Measurements from ENCODE around the gene ANO6. TPM values are rescaled to one million over a fixed set of nuclear protein-coding genes. Genes with fewer than 3 reads are reported as not detected.
"Not testable (repeated sequence)": the region's sequence is repeated elsewhere in the genome, so short reads cannot be mapped to it uniquely, and the experiment has no call there.

ANO6 gene
- polyA plus RNA-seq, 3 donors: 11.7 to 59.2 (median 21.8) TPM

DNA sequence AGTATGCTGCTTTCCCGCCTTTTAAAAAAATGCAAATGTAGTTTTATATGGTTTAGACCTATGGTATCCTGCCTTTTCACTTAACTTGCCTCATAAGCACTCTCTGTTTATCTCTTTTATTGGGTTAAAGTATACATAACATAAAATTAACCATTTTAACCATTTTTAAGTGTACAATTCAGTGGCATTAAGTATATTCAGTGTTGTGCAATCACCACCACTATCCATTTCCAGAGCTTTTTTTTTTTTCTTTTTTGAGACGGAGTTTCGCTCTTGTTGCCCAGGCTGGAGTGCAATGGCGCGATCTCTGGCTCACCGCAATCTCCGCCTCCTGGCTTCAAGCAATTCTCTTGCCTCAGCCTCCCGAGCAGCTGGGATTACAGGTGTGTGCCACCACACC is 46.3 kb downstream of the ANO6 start:
- not testable (repeated sequence) for H3K27ac ChIP-seq (ENCODE audit: low read depth, low read length)
- 95 to 96% (median 96%) methylated on average over 8 of the region's 8 CpGs for WGBS, 3 donors

DNA sequence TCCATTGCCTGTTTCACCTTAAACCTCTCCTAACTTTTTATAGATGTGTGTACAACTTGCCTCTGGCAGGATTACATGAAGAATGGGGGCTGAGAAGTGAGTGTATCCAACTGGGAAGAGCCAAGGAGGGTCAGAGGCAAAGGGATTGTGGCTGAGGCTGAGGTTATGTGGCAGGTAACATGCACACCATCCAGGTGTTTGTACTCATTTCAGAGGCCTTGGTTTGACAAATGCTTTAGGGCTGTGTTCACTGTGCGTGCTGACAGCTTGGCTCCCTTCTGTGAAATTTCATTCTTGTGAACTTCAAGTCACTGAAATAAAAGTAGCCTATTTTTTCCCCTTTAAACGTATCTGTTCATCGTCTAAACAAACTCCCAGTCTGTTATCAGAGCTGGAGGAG is 47.7 kb downstream of the ANO6 start:
- WGBS, 3 donors: 40 to 82% (median 79%) methylated on average over 3 of the region's 3 CpGs
- no peak overlapping the region for H3K27ac ChIP-seq (ENCODE audit: low read depth, low read length)

DNA sequence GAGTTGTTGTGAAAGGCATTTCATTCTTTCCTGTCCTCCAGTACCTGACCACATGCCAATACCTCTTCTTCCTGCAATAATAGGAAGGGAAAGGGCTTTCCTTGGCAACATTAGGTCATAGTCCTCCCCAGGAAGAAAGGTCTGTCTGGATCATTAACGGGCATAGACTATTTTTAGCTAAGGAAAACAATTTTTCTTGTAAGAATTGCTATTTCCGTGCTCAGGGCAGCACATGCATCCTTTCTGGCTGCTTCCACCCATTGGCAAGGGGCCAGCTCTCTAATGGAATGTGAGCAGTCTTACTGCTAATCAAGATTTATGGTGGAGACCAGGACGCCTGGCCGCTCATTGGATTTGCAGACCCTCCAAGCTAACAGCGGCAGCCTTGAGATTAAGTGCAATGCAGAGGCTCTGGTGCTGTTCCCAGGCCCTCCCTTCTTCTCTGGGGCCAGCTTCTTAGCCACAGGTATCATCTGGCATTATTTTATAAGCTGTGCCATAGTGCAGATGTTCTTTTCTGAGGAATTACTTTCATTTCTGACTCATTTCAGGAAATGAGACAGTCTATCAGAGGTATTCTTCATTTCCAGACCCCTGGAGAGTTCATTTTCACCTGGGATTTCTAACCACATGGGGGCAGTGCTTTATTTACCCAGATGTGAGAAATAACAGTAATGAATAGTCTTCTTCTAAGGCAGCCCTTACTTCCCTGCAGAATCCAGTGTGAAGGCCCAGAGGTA is 52.9 kb downstream of the ANO6 start:
- H3K27ac ChIP-seq (ENCODE audit: low read depth, low read length): no peak overlapping the region
- 7 to 10% (median 9%) methylated on average over 5 of the region's 5 CpGs for WGBS, 3 donors

- 54 to 57% (median 55%) methylated on average over 2 of the region's 2 CpGs for WGBS, 3 donors
- H3K27ac ChIP-seq (ENCODE audit: low read depth, low read length): no peak overlapping the region
These were observed 53.5 kb downstream of the ANO6 start for GRCh38 chr12:45269412-45269751.

- WGBS, 3 donors: 76 to 93% (median 86%) methylated on average over 3 of the region's 3 CpGs
- H3K27ac ChIP-seq (ENCODE audit: low read depth, low read length): no peak overlapping the region
These were observed 55.1 kb downstream of the ANO6 start for GRCh38 chr12:45270951-45271350.

DNA sequence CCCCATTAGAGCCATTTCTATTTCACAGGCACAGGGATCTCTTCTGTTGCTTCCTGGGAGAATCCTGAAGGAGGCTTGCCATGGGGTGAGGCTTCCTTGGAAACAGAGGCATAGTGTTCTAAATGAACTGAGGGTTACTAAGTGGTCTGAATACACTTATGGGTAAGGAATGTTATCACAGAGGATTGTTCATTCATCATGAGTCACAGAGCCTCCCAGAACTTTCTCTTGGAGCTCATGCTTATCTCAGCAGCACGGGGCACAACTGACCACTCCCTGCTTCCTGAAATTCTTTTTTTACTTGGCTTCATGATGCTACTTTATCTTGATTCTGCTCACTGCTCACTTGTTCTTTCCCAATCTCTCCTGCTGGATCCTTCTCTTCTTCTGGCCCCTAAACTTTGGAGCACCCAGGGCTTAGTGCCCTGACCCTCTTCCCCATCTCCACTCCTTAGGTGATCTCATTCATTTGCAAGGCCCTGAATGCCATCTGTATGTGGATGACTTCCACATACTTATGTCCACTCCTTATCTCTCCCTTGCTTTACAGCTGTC is 57.9 kb downstream of the ANO6 start:
- WGBS, 3 donors: 15 to 35% (median 23%) methylated on average over 1 of the region's 1 CpG
- H3K27ac ChIP-seq (ENCODE audit: low read depth, low read length): no peak overlapping the region

GRCh38 chr12:45276154-45276755 is 60.4 kb downstream of the ANO6 start:
- no peak overlapping the region for H3K27ac ChIP-seq (ENCODE audit: low read depth, low read length)
- 77 to 78% (median 78%) methylated on average over 5 of the region's 5 CpGs for WGBS, 3 donors

DNA sequence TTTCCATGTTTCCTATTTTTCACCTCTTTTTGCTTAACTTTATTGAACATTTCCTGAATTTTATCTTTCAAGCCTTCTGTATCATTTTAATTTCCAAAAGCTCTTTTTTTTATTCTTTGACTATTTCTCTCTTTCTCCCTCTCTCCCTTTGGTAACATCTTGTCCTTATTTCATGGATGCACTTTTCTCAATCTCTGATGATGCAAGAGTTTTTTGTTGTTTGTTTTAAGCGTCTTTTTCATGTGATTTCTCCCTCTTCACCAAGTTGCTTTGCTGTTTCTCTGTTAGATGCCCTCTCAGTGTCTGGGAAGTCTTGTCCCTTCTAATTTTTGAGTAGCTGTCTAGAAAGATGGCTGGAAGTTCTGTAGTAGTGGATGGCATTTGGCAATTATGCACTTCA is 62.6 kb downstream of the ANO6 start:
- H3K27ac ChIP-seq (ENCODE audit: low read depth, low read length): no peak overlapping the region
- 25 to 70% (median 45%) methylated on average over 1 of the region's 1 CpG for WGBS, 3 donors

DNA sequence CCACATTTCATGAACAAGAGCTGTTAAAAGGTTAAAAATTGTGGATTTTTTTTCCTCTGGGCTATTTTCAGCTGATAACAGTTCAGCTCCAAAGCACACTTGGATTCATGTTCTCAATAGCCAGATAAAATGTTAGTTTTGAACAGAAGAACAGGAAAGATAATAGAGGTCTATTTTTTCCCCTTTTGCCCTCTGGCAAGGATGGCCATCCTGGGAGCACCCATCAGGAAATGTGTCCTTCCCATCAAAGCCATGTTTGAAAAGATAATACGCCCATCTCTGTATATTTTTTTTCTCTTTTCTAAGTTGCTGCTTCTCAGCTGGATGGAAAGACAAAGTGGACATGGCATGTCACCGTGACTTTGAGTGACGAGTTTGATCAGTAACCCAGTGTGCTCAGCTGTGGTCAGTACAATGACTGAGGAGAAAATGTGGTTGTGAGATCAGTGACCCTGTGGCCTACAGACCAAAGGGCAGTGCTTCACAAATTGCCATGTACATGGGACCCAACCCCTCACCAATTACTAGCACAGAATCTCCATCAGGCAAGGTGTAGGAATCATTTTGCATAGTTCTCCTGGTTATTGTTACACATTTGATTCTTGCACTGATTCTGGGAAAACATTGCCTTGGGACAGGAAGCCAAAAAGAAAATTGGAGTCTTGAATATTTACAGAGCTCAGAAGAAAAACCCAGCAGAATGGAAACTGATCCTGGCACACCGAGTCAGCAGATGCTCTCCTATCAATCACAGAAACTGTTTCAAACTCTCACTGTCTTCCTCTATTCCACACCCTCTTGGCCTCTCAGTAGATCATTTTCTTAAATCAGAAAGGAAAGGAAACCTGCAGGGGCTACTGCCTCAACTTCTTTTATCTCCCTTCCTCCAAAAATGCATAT is 64.3 kb downstream of the ANO6 start:
- 75 to 86% (median 81%) methylated on average over 4 of the region's 4 CpGs for WGBS, 3 donors
- H3K27ac ChIP-seq (ENCODE audit: low read depth, low read length): no peak overlapping the region

DNA sequence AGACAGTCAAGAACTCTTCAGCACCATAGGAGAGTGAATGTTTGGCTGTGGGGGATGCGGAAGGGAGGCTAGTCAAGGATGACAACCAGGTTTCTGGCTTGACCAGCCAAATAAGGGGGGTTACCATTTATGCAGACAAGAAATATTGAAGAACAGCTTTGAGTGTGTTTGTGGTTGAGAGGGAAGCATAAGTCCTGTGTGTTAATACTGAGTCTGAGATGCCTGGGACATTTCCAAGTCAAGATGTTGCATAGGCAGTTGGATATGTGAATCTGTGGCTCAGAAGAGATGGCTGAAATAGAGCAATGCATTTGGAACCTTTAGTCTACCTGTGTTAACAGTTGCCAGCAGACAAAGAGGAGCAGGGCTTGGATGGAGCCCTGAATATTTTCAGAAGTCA is 66.1 kb downstream of the ANO6 start:
- no peak overlapping the region for H3K27ac ChIP-seq (ENCODE audit: low read depth, low read length)
- WGBS, 3 donors: 90 to 100% (median 96%) methylated on average over 1 of the region's 1 CpG

- no peak overlapping the region for H3K27ac ChIP-seq (ENCODE audit: low read depth, low read length)
These were observed 66.5 kb downstream of the ANO6 start for GRCh38 chr12:45282411-45282810.

GRCh38 chr12:45284096-45284901 is 68.4 kb downstream of the ANO6 start:
- 62 to 70% (median 68%) methylated on average over 8 of the region's 8 CpGs for WGBS, 3 donors
- H3K27ac ChIP-seq (ENCODE audit: low read depth, low read length): peak overlapping the region; percentile 28

More at GRCh38 chr12:45282411-45282810, 66.5 kb downstream of the ANO6 start:
- WGBS, 3 donors: 84 to 100% (median 96%) methylated on average over 4 of the region's 4 CpGs

DNA sequence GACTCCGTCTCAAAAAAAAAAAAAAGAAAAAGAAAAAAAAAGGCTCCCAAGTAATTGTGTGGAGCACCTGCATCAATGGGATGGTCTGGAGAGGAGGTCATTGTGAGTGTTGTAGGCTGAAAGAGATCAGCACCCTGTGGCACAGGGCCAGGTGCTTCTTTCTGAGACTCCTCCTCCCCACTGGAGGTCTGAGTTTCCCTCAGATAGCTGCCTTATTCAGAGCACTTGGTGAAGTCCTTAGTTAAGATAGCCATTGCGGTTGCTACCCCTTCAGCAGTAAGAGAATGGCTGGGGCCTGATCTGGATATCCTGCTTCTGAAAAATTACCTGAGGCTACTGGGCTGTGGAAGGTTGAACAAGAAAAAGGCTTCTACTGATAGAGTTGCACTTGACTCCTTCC is 69.8 kb downstream of the ANO6 start:
- 19 to 100% (median 95%) methylated on average over 1 to 2 of the region's 2 CpGs for WGBS, 3 donors
- H3K27ac ChIP-seq (ENCODE audit: low read depth, low read length): no peak overlapping the region

- WGBS, 3 donors: 90 to 97% (median 95%) methylated on average over 2 of the region's 2 CpGs
- H3K27ac ChIP-seq (ENCODE audit: low read depth, low read length): no peak overlapping the region
These were observed 70.7 kb downstream of the ANO6 start for GRCh38 chr12:45286621-45287020.

DNA sequence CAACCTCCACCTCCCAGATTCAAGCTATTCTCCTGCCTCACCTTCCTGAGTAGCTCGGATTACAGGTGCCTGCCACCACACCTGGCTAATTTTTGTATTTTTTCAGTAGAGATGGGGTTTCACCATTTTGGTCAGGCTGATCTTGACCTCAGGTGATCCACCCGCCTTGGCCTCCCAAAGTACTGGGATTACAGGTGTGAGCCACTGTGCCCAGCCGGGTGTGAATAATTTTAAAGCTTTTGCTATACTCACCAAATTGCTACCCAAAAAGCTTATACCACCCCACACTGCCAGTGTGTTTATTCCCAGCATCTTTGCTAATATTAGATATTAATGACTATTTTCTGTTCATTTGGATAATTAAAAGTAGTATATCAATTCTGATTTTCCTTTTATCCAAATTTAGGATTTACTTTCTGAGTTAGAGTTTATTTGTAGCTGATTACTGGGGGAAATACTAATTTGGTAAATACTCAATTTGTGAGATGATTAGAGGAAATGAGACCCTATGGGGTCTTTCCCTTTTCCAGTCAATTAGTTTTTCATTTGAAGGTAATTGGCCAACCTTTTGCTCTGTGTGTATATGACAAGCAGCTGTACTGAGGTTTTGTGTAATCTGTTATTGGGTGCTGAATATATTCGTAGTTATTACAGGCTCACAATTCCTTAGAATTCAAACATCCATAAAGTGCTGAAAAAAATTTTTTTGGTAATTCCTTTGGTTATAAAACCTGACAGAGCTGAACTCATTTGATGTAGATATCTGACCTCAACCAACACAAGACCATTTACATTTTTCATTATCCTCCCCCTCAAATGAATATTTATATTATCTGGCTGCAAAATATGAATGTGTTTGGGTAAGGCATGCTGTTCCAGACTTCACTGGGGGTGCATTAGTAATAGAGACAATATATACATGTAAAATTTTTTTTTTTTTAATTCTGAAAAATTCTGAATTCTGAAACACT is 73.6 kb downstream of the ANO6 start:
- 93 to 96% (median 95%) methylated on average over 4 of the region's 4 CpGs for WGBS, 3 donors
- H3K27ac ChIP-seq (ENCODE audit: low read depth, low read length): no peak overlapping the region

- H3K27ac ChIP-seq (ENCODE audit: low read depth, low read length): no peak overlapping the region
- WGBS, 3 donors: 78 to 97% (median 93%) methylated on average over 2 of the region's 2 CpGs
These were observed 74.3 kb downstream of the ANO6 start for GRCh38 chr12:45290216-45290605.

GRCh38 chr12:45291518-45291917 is 75.6 kb downstream of the ANO6 start:
- H3K27ac ChIP-seq (ENCODE audit: low read depth, low read length): no peak overlapping the region
- WGBS, 3 donors: 66 to 91% (median 68%) methylated on average over 1 of the region's 1 CpG
